Heart left ventricle (tissue), 13 donors: ENCODE measurements around the gene NFATC1.

Experiments used
- POLR2A ChIP-seq, 2 donors: fragments of 450-650 bp; IDR thresholded peaks; one replicate each; pipeline ENCODE4 v1.6.1; 2017; ENCODE audit warnings: antibody characterized with exemption in 2 of 2, mild to moderate bottlenecking in 2 of 2, moderate library complexity in 2 of 2
- TF ChIP-seq, protein P1 (sequence below), 12 donors: fragments of 200-600 bp; sonication (generic) in 4 of 12; IDR thresholded peaks; one replicate each; pipeline versions ENCODE4 v1.5.0 to v1.8.0; 2018 to 2022; ENCODE audit warnings: antibody characterized with exemption in 12 of 12, mild to moderate bottlenecking in 5 of 12
- donor health status: ischemic (EF 13 %, LVEDD 7.1; RV severe dilation, severe dysfunction).
- donor health status: DM: no; HTN: yes; CAD: no.
- donor health status: DM: no; HTN: no; CAD: no.
- donor health status: ischemic (EF 25% LVEDD 6.9; RV normal size, moderate dysfunction).
- donor health status: ischemic (EF 25% LVEDD 5.7; RV mildly dilated, moderate dysfunction).
- donor health status: ischemic (EF 35%, LVEDD 5.7; RV mildly dilated, moderate dysfunction).
- donor health status: nonischemic (EF 11% LVEDD 7.7; RV severe dilation, severe dysfunction).
- donor health status: DM: yes; HTN: yes; CAD: no.
- donor health status: PGD.
- donor health status: ischemic (EF 29% LVEDD 5.4; RV normal size, mild dysfunction).
- donor health status: nonischemic (EF 23%, LVEDD 6.1; RV moderate dilation, normal function).

DNA sequence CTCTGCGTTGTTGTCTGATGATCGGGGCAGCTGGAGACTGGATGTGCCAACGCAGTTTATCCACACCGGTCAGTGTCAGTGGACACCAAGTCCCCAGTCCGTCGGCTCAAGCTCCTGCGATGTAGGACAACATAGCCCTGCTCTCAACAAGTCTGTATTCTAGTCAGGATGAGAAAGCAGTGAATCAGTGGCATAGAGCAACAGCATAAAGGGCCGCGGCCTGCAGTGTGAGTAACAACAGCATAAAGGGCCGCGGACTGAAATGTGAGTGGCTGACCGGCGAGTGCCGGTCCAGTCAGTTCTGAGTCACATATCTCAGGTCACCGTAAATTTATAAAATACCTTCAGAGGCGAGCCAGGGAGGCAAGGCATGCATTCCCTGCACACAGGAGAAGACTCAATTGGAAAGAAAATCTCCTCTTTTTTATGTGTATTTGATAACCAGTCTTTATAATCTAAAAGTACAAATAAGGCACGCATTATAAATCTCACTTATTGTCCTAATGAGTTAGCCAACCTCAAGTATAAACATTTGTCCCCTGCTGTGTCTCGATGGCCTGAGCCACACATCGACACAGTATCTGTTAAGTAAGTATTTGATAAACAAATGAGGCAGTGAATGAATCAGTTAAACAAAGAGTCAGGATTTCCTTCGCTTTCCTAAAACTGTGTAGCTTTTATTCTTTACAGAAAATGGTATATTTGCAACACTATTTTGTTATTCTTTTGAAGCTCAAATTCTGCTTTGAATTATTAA lies 33.8 kb upstream of the NFATC1 start:
- TF ChIP-seq, protein P1, sequence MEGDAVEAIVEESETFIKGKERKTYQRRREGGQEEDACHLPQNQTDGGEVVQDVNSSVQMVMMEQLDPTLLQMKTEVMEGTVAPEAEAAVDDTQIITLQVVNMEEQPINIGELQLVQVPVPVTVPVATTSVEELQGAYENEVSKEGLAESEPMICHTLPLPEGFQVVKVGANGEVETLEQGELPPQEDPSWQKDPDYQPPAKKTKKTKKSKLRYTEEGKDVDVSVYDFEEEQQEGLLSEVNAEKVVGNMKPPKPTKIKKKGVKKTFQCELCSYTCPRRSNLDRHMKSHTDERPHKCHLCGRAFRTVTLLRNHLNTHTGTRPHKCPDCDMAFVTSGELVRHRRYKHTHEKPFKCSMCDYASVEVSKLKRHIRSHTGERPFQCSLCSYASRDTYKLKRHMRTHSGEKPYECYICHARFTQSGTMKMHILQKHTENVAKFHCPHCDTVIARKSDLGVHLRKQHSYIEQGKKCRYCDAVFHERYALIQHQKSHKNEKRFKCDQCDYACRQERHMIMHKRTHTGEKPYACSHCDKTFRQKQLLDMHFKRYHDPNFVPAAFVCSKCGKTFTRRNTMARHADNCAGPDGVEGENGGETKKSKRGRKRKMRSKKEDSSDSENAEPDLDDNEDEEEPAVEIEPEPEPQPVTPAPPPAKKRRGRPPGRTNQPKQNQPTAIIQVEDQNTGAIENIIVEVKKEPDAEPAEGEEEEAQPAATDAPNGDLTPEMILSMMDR (IDR thresholded peaks at IDR 0.05), result no peak
- TF ChIP-seq POLR2A (IDR thresholded peaks at IDR 0.05), result no peak
